Head of caudate nucleus (tissue), 42 donors: ENCODE measurements around the gene ANKRD13D.

Experiments
- DNase-seq, 42 donors: peaks; one replicate each; pipeline versions ENCODE4 v3.0.0 to v3.0.0-alpha.2; 2020 to 2021; ENCODE audit warnings: mixed read lengths in 7 of 42
- intact Hi-C: fragments of 100-400 bp; cut with DNase I; formaldehyde crosslinking; loops from one replicate; pipeline ENCODE4 v1.15.0; 2022

The ANKRD13D gene

GRCh38 chr11:67289226-67289650 is at the start of gene ANKRD13D:
Gene ANKRD13D (plus strand): TSS chr11:67289303. CDS start chr11:67289461, 158 bp downstream.
- intact Hi-C loops, result no loop called here
- peak in 18 of 42 donors; percentile 70 to 89 (median 82) for DNase-seq

GRCh38 chr11:67239783-67240575 is 49.1 kb upstream of the ANKRD13D start:
- DNase-seq, result peak; percentile 84 to 100 (median 97)
- intact Hi-C loops, result no loop called here

- DNase-seq, result peak in 38 of 42 donors; percentile 21 to 82 (median 57)
- intact Hi-C loops, result no loop called here
These were observed 48.3 kb upstream of the ANKRD13D start for GRCh38 chr11:67240576-67241389.

GRCh38 chr11:67242548-67242947 is 46.6 kb upstream of the ANKRD13D start:
- intact Hi-C loops, result no loop called here
- DNase-seq, result no peak

GRCh38 chr11:67243051-67243450 is 46.1 kb upstream of the ANKRD13D start:
- DNase-seq, result no peak
- intact Hi-C loops, result no loop called here

- DNase-seq, result no peak
- intact Hi-C loops, result no loop called here
These were observed 44.1 kb upstream of the ANKRD13D start for GRCh38 chr11:67245046-67245445.

- intact Hi-C loops, result no loop called here
These were observed 41.1 kb upstream of the ANKRD13D start for GRCh38 chr11:67247946-67248550.

GRCh38 chr11:67248653-67249052 is 40.5 kb upstream of the ANKRD13D start:
- no peak for DNase-seq
- intact Hi-C loops, result no loop called here

More at GRCh38 chr11:67247946-67248550, 41.1 kb upstream of the ANKRD13D start:
- DNase-seq, result no peak

GRCh38 chr11:67250059-67251043 is 38.8 kb upstream of the ANKRD13D start:
- no peak for DNase-seq
- intact Hi-C loops, result no loop called here

- DNase-seq, result no peak
- intact Hi-C loops, result no loop called here
These were observed 37.3 kb upstream of the ANKRD13D start for GRCh38 chr11:67251841-67252240.

- intact Hi-C loops, result no loop called here
These were observed 36.3 kb upstream of the ANKRD13D start for GRCh38 chr11:67252831-67253239.

GRCh38 chr11:67253872-67254624 is 35.1 kb upstream of the ANKRD13D start:
- no peak for DNase-seq
- intact Hi-C loops, result no loop called here

More at GRCh38 chr11:67252831-67253239, 36.3 kb upstream of the ANKRD13D start:
- peak in 12 of 42 donors; percentile 38 to 67 (median 52) for DNase-seq

- intact Hi-C loops, result no loop called here
- no peak for DNase-seq
These were observed 34.3 kb upstream of the ANKRD13D start for GRCh38 chr11:67254798-67255197.

- intact Hi-C loops, result no loop called here
- peak in 1 of 42 donors; percentile 22 for DNase-seq
These were observed 33.8 kb upstream of the ANKRD13D start for GRCh38 chr11:67255353-67255752.

GRCh38 chr11:67255864-67256263 is 33.2 kb upstream of the ANKRD13D start:
- intact Hi-C loops, result no loop called here
- DNase-seq, result peak in 2 of 42 donors; percentile 20 to 27

GRCh38 chr11:67256477-67257135 is 32.5 kb upstream of the ANKRD13D start:
- intact Hi-C loops, result no loop called here
- DNase-seq, result no peak

- DNase-seq, result peak in 1 of 42 donors; percentile 18
- intact Hi-C loops, result loop anchor here (10.0 kb wide), 1 partner anchor 114 kb away; the partner anchor contains the start of gene CLCF1
These were observed 28.7 kb upstream of the ANKRD13D start for GRCh38 chr11:67260406-67260805.
